ENCODE measurements around the gene DAB1. TPM values are rescaled to one million over a fixed set of nuclear protein-coding genes. Genes with fewer than 3 reads are reported as not detected.

DAB1 gene
- total RNA-seq, 1 donor from 2014 or later: 19.1 TPM

- TF ChIP-seq CTCF (IDR thresholded peaks at IDR 0.05; ENCODE audit: unreplicated experiment): no peak
- no peak overlapping the region for H3K4me3 Mint-ChIP-seq (ENCODE audit: unreplicated experiment)
Measured at GRCh38 chr1:57010511-57010910, 413.3 kb downstream of the DAB1 start.

DNA sequence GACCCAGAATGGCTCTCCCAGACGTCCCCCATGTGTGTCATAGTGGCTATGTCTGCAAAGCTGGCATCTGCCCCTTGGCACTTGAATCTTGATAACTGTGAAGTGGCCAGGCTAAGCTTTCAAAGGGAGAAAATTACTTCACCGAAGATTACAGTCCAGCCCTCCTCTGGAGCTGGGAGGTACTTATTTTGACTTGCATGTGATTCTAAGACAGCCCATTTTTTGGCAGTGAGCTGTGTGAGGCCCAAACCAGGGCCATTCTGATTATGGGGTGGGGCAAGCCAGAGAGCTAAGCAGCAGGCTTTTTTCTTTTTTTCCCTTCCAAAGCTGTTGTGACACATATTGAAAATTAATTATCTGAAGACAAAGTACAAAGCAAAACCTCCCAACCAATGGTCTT lies 415.9 kb downstream of the DAB1 start:
- Mint-ChIP-seq H3K9me3 (ENCODE audit: unreplicated experiment) (no peaks in the 10 kb centered on the region), H3K27ac (ENCODE audit: unreplicated experiment) (no peak overlapping the region), H3K4me3 (ENCODE audit: unreplicated experiment) (no peak overlapping the region), H3K27me3 (ENCODE audit: unreplicated experiment) (no peaks in the 10 kb centered on the region), H3K36me3 (ENCODE audit: low read depth, unreplicated experiment) (no peaks in the 10 kb centered on the region), H3K4me1 (ENCODE audit: unreplicated experiment) (peaks cover 12% of the 10 kb centered on the region)
- no peak for TF ChIP-seq CTCF (IDR thresholded peaks at IDR 0.05; ENCODE audit: unreplicated experiment)
- DNase-seq (ENCODE audit: low spot score): no peak

More at GRCh38 chr1:57010511-57010910, 413.3 kb downstream of the DAB1 start:
- Mint-ChIP-seq H3K4me1 (ENCODE audit: unreplicated experiment) (peaks cover 12% of the 10 kb centered on the region), H3K9me3 (ENCODE audit: unreplicated experiment) (no peaks in the 10 kb centered on the region), H3K27me3 (ENCODE audit: unreplicated experiment) (no peaks in the 10 kb centered on the region), H3K27ac (ENCODE audit: unreplicated experiment) (no peak overlapping the region), H3K36me3 (ENCODE audit: low read depth, unreplicated experiment) (no peaks in the 10 kb centered on the region)
- no peak for DNase-seq (ENCODE audit: low spot score)

DNA sequence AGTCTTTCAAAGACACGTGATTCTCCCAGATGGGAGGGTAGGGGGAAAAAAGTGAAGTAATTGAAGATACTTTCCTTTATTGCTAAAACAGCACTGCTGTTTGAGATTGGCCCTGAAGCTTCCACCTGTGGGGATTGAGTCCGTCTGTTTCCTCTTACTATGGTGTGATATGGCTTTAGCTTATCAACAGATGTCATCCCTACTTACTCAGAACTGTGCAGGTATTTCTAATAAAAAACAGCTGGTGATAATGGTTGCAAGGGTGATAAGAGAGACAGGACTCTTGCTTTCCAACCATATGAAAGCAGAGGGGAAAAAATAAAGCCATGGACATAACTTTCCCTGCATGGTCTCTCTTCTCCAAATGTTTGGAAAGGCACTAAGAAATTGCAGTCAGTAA lies 416.4 kb downstream of the DAB1 start:
- Mint-ChIP-seq H3K9me3 (ENCODE audit: unreplicated experiment) (no peaks in the 10 kb centered on the region), H3K4me1 (ENCODE audit: unreplicated experiment) (peaks cover 12% of the 10 kb centered on the region), H3K36me3 (ENCODE audit: low read depth, unreplicated experiment) (no peaks in the 10 kb centered on the region), H3K27me3 (ENCODE audit: unreplicated experiment) (no peaks in the 10 kb centered on the region), H3K27ac (ENCODE audit: unreplicated experiment) (no peak overlapping the region), H3K4me3 (ENCODE audit: unreplicated experiment) (no peak overlapping the region)
- no peak for DNase-seq (ENCODE audit: low spot score)
- no peak for TF ChIP-seq CTCF (IDR thresholded peaks at IDR 0.05; ENCODE audit: unreplicated experiment)

- Mint-ChIP-seq H3K27ac (ENCODE audit: unreplicated experiment) (no peak overlapping the region), H3K4me3 (ENCODE audit: unreplicated experiment) (no peak overlapping the region), H3K36me3 (ENCODE audit: low read depth, unreplicated experiment) (no peaks in the 10 kb centered on the region), H3K9me3 (ENCODE audit: unreplicated experiment) (no peaks in the 10 kb centered on the region), H3K27me3 (ENCODE audit: unreplicated experiment) (no peaks in the 10 kb centered on the region), H3K4me1 (ENCODE audit: unreplicated experiment) (peaks cover 12% of the 10 kb centered on the region)
- no peak for TF ChIP-seq CTCF (IDR thresholded peaks at IDR 0.05; ENCODE audit: unreplicated experiment)
- no peak for DNase-seq (ENCODE audit: low spot score)
Measured at GRCh38 chr1:57003398-57004139, 420.3 kb downstream of the DAB1 start.

GRCh38 chr1:56995414-56996100 lies 428.3 kb downstream of the DAB1 start:
- no peaks in the 10 kb centered on the region for H3K36me3 Mint-ChIP-seq (ENCODE audit: low read depth, unreplicated experiment)
- no peak overlapping the region for H3K27ac Mint-ChIP-seq (ENCODE audit: unreplicated experiment)
- TF ChIP-seq CTCF (IDR thresholded peaks at IDR 0.05; ENCODE audit: unreplicated experiment): no peak
- H3K27me3 Mint-ChIP-seq (ENCODE audit: unreplicated experiment): no peaks in the 10 kb centered on the region
- H3K4me3 Mint-ChIP-seq (ENCODE audit: unreplicated experiment): no peak overlapping the region
- no peak for DNase-seq (ENCODE audit: low spot score)
- H3K9me3 Mint-ChIP-seq (ENCODE audit: unreplicated experiment): no peaks in the 10 kb centered on the region
- peaks cover 2% of the 10 kb centered on the region for H3K4me1 Mint-ChIP-seq (ENCODE audit: unreplicated experiment)

Data from endothelial cell (in vitro differentiated cells).